HCT116 (cell line): Measurements from ENCODE around the gene GAL. TPM values are rescaled to one million over a fixed set of nuclear protein-coding genes. Genes with fewer than 3 reads are reported as not detected.

Experiments
- ATAC-seq: fragments of 200-7000 bp; cut with Tn5 transposase; 2 replicates; pipeline ENCODE4 v1.9.1; 2020; ENCODE audit warnings: mild to moderate bottlenecking, moderate library complexity
- BruUV-seq: library from RNA; stranded (reverse); fragments of 400-500 nt; replicated peaks from 2 replicates; lab custom pipeline; 2021; lab: Mats Ljungman, UMichigan
- CTCF ChIA-PET: fragments of 300-600 bp; sonication (Branson Sonifier 250); formaldehyde crosslinking; loops from one replicate; lab custom pipeline; 2021; ENCODE audit warnings: antibody characterized with exemption; lab: Charles Lee
- POLR2A ChIA-PET: fragments of 300-600, 350-600 bp; sonication (Branson Sonifier 250); formaldehyde crosslinking; loops from one replicate; lab custom pipeline; 2021; ENCODE audit warnings: antibody characterized with exemption; lab: Charles Lee
- RAD21 ChIA-PET, 2 experiments: fragments of 300-600 bp; sonication (Branson Sonifier 250); formaldehyde crosslinking; loops; one replicate each; lab custom pipeline; 2023; ENCODE audit warnings: low total read pairs in 2 of 2; ENCODE audit not compliant: uncharacterized antibody in 2 of 2, unreplicated experiment in 2 of 2, low non-redundant PET in 1 of 2; lab: Charles Lee
- DNase-seq: peaks from one replicate; pipeline ENCODE4 v3.0.0-alpha.2; 2010; ENCODE audit warnings: low read depth, low spot score
- H2AFZ ChIP-seq: fragments of 200-600 bp; shearing (Covaris generic), sonication (generic); 2 replicates; pipeline ENCODE4 v1.6.1; 2017; ENCODE audit warnings: low read depth, mixed run types, mixed read lengths, antibody characterized with exemption, low read length; ENCODE audit not compliant: poor library complexity, severe bottlenecking
- H3K27ac ChIP-seq: 2 replicates; pipeline ENCODE4 v1.5.1; 2012; ENCODE audit warnings: low read depth, low read length
- H3K27me3 ChIP-seq: fragments of 200-600 bp; sonication (generic); 2 replicates; pipeline ENCODE4 v1.6.1; 2016; ENCODE audit warnings: mixed run types, low read length, mixed read lengths; ENCODE audit not compliant: insufficient read depth
- H3K36me3 ChIP-seq, 2 experiments: fragments of 200-500 bp in 1 of 2; fragments of 200-600 bp in 1 of 2; sonication (Bioruptor generic) in 1 of 2; sonication (generic) in 1 of 2; 2 replicates each; pipeline versions ENCODE4 v1.5.1 to v1.6.1; 2014 to 2016; ENCODE audit warnings: low read length in 2 of 2, inconsistent platforms in 1 of 2, mixed read lengths in 1 of 2, mixed run types in 1 of 2; ENCODE audit not compliant: insufficient read depth in 2 of 2, control insufficient read depth in 1 of 2
- H3K4me1 ChIP-seq, 2 experiments: fragments of 200-600 bp in 1 of 2; sonication (generic) in 1 of 2; 2 replicates each; pipeline versions ENCODE4 v1.5.1 to v1.6.1; 2012 to 2017; ENCODE audit warnings: low read length in 2 of 2, inconsistent platforms in 1 of 2, mild to moderate bottlenecking in 1 of 2, mixed read lengths in 1 of 2, mixed run types in 1 of 2, moderate library complexity in 1 of 2; ENCODE audit not compliant: insufficient read depth in 2 of 2, control insufficient read depth in 1 of 2
- H3K4me2 ChIP-seq: fragments of 200-600 bp; sonication (generic); 2 replicates; pipeline ENCODE4 v1.6.1; 2017; ENCODE audit warnings: mixed run types, low read length, mixed read lengths
- H3K4me3 ChIP-seq, 2 experiments: fragments of 200-600 bp in 1 of 2; sonication (generic) in 1 of 2; replicated peaks in 1 of 2; 2 replicates each; pipeline ENCODE4 v1.5.1; 2011 to 2016; ENCODE audit warnings: low read length in 2 of 2, control low read depth in 1 of 2, low read depth in 1 of 2, mild to moderate bottlenecking in 1 of 2, mixed read lengths in 1 of 2, mixed run types in 1 of 2
- H3K79me2 ChIP-seq: fragments of 200-600 bp; sonication (generic); 2 replicates; pipeline ENCODE4 v1.6.1; 2017; ENCODE audit warnings: mild to moderate bottlenecking, mixed run types, low read length, moderate library complexity, mixed read lengths; ENCODE audit not compliant: insufficient read depth
- H3K9ac ChIP-seq: fragments of 200-600 bp; sonication (generic); 2 replicates; pipeline ENCODE4 v1.6.1; 2016; ENCODE audit warnings: low read length, mixed read lengths
- H3K9me2 ChIP-seq: fragments of 200-600 bp; sonication (generic), shearing (Covaris generic); 2 replicates; pipeline ENCODE4 v1.6.1; 2017; ENCODE audit warnings: mixed run types, mild to moderate bottlenecking, moderate library complexity; ENCODE audit not compliant: insufficient read depth
- H3K9me3 ChIP-seq, 2 experiments: fragments of 200-500 bp in 1 of 2; fragments of 200-600 bp in 1 of 2; sonication (Bioruptor generic) in 1 of 2; sonication (generic) in 1 of 2; 2 replicates each; pipeline ENCODE4 v1.6.1; 2014 to 2017; ENCODE audit warnings: low read length in 2 of 2, mixed read lengths in 2 of 2, inconsistent platforms in 1 of 2, low read depth in 1 of 2, mild to moderate bottlenecking in 1 of 2, mixed run types in 1 of 2, moderate library complexity in 1 of 2; ENCODE audit not compliant: control insufficient read depth in 1 of 2, insufficient read depth in 1 of 2
- H4K20me1 ChIP-seq: fragments of 200-600 bp; sonication (generic), shearing (Covaris generic); 2 replicates; pipeline ENCODE4 v1.6.1; 2017; ENCODE audit warnings: mixed run types, mild to moderate bottlenecking, moderate library complexity; ENCODE audit not compliant: insufficient read depth
- ATF3 ChIP-seq: IDR thresholded peaks from 2 replicates; pipeline ENCODE4 v1.6.1; 2012
- CBX3 ChIP-seq: IDR thresholded peaks from 2 replicates; pipeline ENCODE4 v1.6.1; 2012; ENCODE audit warnings: low read depth
- CTCF ChIP-seq, 3 experiments: fragments of 200-600 bp in 1 of 3; sonication (generic) in 1 of 3; IDR thresholded peaks in 2 of 3; conservative IDR thresholded peaks in 1 of 3; 2 replicates each; pipeline ENCODE4 v1.5.1; 2012 to 2017; ENCODE audit warnings: low read depth in 2 of 3, low read length in 2 of 3, antibody characterized with exemption in 1 of 3, borderline replicate concordance in 1 of 3, control low read depth in 1 of 3, mild to moderate bottlenecking in 1 of 3, mixed read lengths in 1 of 3, mixed run types in 1 of 3, moderate library complexity in 1 of 3; ENCODE audit not compliant: insufficient read depth in 1 of 3
- ELF1 ChIP-seq: IDR thresholded peaks from 2 replicates; pipeline ENCODE4 v1.6.1; 2012; ENCODE audit warnings: low read depth, borderline replicate concordance
- EZH2phosphoT487 ChIP-seq: fragments of 200-600 bp; IDR thresholded peaks from 2 replicates; pipeline ENCODE4 v1.6.1; 2018; ENCODE audit warnings: antibody characterized with exemption, borderline replicate concordance
- JUND ChIP-seq: IDR thresholded peaks from 2 replicates; pipeline ENCODE4 v1.6.1; 2012
- POLR2A ChIP-seq: IDR thresholded peaks from 2 replicates; pipeline ENCODE4 v1.7.0; 2011; ENCODE audit warnings: borderline replicate concordance; ENCODE audit not compliant: insufficient read depth, insufficient read length; ENCODE audit errors: extremely low read depth
- POLR2AphosphoS5 ChIP-seq: IDR thresholded peaks from 2 replicates; pipeline ENCODE4 v1.6.1; 2011; ENCODE audit warnings: mild to moderate bottlenecking, low read depth, low read length, moderate library complexity
- RAD21 ChIP-seq: IDR thresholded peaks from 2 replicates; pipeline ENCODE4 v1.6.1; 2012; ENCODE audit warnings: low read depth, mild to moderate bottlenecking
- SIN3A ChIP-seq: IDR thresholded peaks from 2 replicates; pipeline ENCODE4 v1.6.1; 2012; ENCODE audit warnings: low read depth
- SP1 ChIP-seq: IDR thresholded peaks from 2 replicates; pipeline ENCODE4 v1.6.1; 2012; ENCODE audit warnings: low read depth
- TCF7L2 ChIP-seq: IDR thresholded peaks from 2 replicates; pipeline ENCODE4 v1.7.0; 2011; ENCODE audit warnings: borderline replicate concordance, inconsistent platforms; ENCODE audit not compliant: insufficient read depth, insufficient read length; ENCODE audit errors: extremely low read depth
- YY1 ChIP-seq: IDR thresholded peaks from 2 replicates; pipeline ENCODE4 v1.6.1; 2011; ENCODE audit warnings: low read length, low read depth, moderate library complexity, mild to moderate bottlenecking; ENCODE audit not compliant: insufficient replicate concordance; ENCODE audit errors: extremely low read depth
- ZBTB33 ChIP-seq: IDR thresholded peaks from 2 replicates; pipeline ENCODE4 v1.6.1; 2011; ENCODE audit warnings: mild to moderate bottlenecking, low read length, moderate library complexity; ENCODE audit not compliant: insufficient replicate concordance; ENCODE audit errors: extremely low read depth
- ZFX ChIP-seq: fragments of 450-650 bp; IDR thresholded peaks from 2 replicates; pipeline ENCODE4 v1.6.1; 2017
- ZNF274 ChIP-seq: fragments of 200-500 bp; sonication (Bioruptor generic); IDR thresholded peaks from 2 replicates; pipeline ENCODE4 v1.6.1; 2014; ENCODE audit warnings: mild to moderate bottlenecking, low read depth, low read length, inconsistent platforms
- intact Hi-C: fragments of 100-400 bp; cut with micrococcal nuclease; formaldehyde crosslinking; loops from 2 replicates; pipeline ENCODE4 v1.10.0; 2022
- total RNA-seq: library from RNA; stranded (reverse); gene quantifications from one replicate; pipeline ENCODE4 v1.2.1, GENCODE V29; 2021; ENCODE audit not compliant: unreplicated experiment

The GAL gene
- total RNA-seq, 1 experiment from 2014 or later = 83.1 TPM

GRCh38 chr11:68664906-68665305 is 19.4 kb upstream of the GAL start:
- DNase-seq = no peak
- no peak for TF ChIP-seq SIN3A
- TF ChIP-seq SP1 = no peak
- no peak for TF ChIP-seq ELF1
- TF ChIP-seq CTCF (IDR thresholded peaks at IDR 0.05 in 2 of 3, conservative IDR thresholded peaks at IDR 0.05 in 1 of 3; ENCODE audit: borderline replicate concordance in 1 of 3, insufficient read depth in 1 of 3, low read depth in 2 of 3, low read length in 2 of 3) = no peak
- no peak for TF ChIP-seq ZFX
- no peak for TF ChIP-seq CBX3
- no peak for TF ChIP-seq POLR2A
- TF ChIP-seq EZH2phosphoT487 = no peak
- TF ChIP-seq YY1 = no peak

GRCh38 chr11:68665436-68665835 is 18.9 kb upstream of the GAL start:
- H3K79me2 ChIP-seq = no peaks in the 10 kb centered on the region
- H3K9me2 ChIP-seq = no peaks in the 10 kb centered on the region
- no peaks in the 10 kb centered on the region; the same call in 1 of the 2 replicates for H3K27me3 ChIP-seq
- H3K4me2 ChIP-seq = no peak overlapping the region
- no peaks in the 10 kb centered on the region for H3K9me3 ChIP-seq
- DNase-seq = no peak
- no peak overlapping the region for H3K9ac ChIP-seq
- TF ChIP-seq ZNF274 = no peak
- no peak for TF ChIP-seq ZBTB33
- no peak for TF ChIP-seq CBX3
- TF ChIP-seq RAD21 = no peak
- no peak for TF ChIP-seq JUND
- TF ChIP-seq TCF7L2 = no peak
- TF ChIP-seq ATF3 = no peak
- no peak for TF ChIP-seq POLR2AphosphoS5
- no peak for TF ChIP-seq ZFX
- TF ChIP-seq, all 23 proteins: peak for 0
- H3K27ac ChIP-seq = no peak overlapping the region
- CTCF ChIA-PET = no interaction called here
- intact Hi-C loops = no loop called here
- BruUV-seq = no TSS peak
- no peaks in the 10 kb centered on the region for H4K20me1 ChIP-seq
- POLR2A ChIA-PET = no interaction called here
- no peaks in the 10 kb centered on the region for H3K36me3 ChIP-seq
- H2AFZ ChIP-seq = no peak overlapping the region
- H3K4me1 ChIP-seq = no peaks in the 10 kb centered on the region
- no peak overlapping the region for H3K4me3 ChIP-seq
- no peak for ATAC-seq
- RAD21 ChIA-PET = no interaction called here

More at GRCh38 chr11:68664906-68665305, 19.4 kb upstream of the GAL start:
- no peak for ATAC-seq
- Histone ChIP-seq H3K4me3 (no peak overlapping the region), H3K79me2 (no peaks in the 10 kb centered on the region), H2AFZ (no peak overlapping the region), H3K9me3 (no peaks in the 10 kb centered on the region), H4K20me1 (no peaks in the 10 kb centered on the region), H3K27me3 (no peaks in the 10 kb centered on the region; the same call in 1 of the 2 replicates), H3K36me3 (no peaks in the 10 kb centered on the region), H3K4me1 (no peaks in the 10 kb centered on the region), H3K4me2 (no peak overlapping the region), H3K9me2 (no peaks in the 10 kb centered on the region), H3K27ac (no peak overlapping the region), H3K9ac (no peak overlapping the region)
- RAD21 ChIA-PET = no interaction called here
- no TSS peak for BruUV-seq
- CTCF ChIA-PET = no interaction called here
- intact Hi-C loops = no loop called here
- POLR2A ChIA-PET = no interaction called here
